ENCODE measurements around the gene PKHD1.

The PKHD1 gene

GRCh38 chr6:51813904-51814303 lies 273.5 kb downstream of the PKHD1 start:
- DNase-seq (ENCODE audit: low read depth), result no peak
- no peak for TF ChIP-seq CTCF (IDR thresholded peaks at IDR 0.05; ENCODE audit: low read depth, low read length, missing control alignments)
- in situ Hi-C loops (cut with HindIII; ENCODE audit: low sequenced_read_pairs), result no loop called here
- H3K4me3 ChIP-seq (ENCODE audit: low read depth, low read length), result no peak overlapping the region

GRCh38 chr6:51812231-51812630 lies 275.2 kb downstream of the PKHD1 start:
- in situ Hi-C loops (cut with HindIII; ENCODE audit: low sequenced_read_pairs), result no loop called here
- DNase-seq (ENCODE audit: low read depth), result no peak
- no peak overlapping the region for H3K4me3 ChIP-seq (ENCODE audit: low read depth, low read length)
- TF ChIP-seq CTCF (IDR thresholded peaks at IDR 0.05; ENCODE audit: low read depth, low read length, missing control alignments), result no peak

- no peak for TF ChIP-seq CTCF (IDR thresholded peaks at IDR 0.05; ENCODE audit: low read depth, low read length, missing control alignments)
- no peak overlapping the region for H3K4me3 ChIP-seq (ENCODE audit: low read depth, low read length)
- DNase-seq (ENCODE audit: low read depth), result no peak
- in situ Hi-C loops (cut with HindIII; ENCODE audit: low sequenced_read_pairs), result no loop called here
Observed at GRCh38 chr6:51805517-51805916, 281.9 kb downstream of the PKHD1 start.

GRCh38 chr6:51800603-51801002 lies 286.8 kb downstream of the PKHD1 start:
- TF ChIP-seq CTCF (IDR thresholded peaks at IDR 0.05; ENCODE audit: low read depth, low read length, missing control alignments), result no peak
- in situ Hi-C loops (cut with HindIII; ENCODE audit: low sequenced_read_pairs), result no loop called here
- H3K4me3 ChIP-seq (ENCODE audit: low read depth, low read length), result no peak overlapping the region
- no peak for DNase-seq (ENCODE audit: low read depth)

GRCh38 chr6:51793393-51793792 lies 294.0 kb downstream of the PKHD1 start:
- no peak for TF ChIP-seq CTCF (IDR thresholded peaks at IDR 0.05; ENCODE audit: low read depth, low read length, missing control alignments)

GRCh38 chr6:51792273-51793030 lies 295.0 kb downstream of the PKHD1 start:
- no peak overlapping the region for H3K4me3 ChIP-seq (ENCODE audit: low read depth, low read length)
- no peak for TF ChIP-seq CTCF (IDR thresholded peaks at IDR 0.05; ENCODE audit: low read depth, low read length, missing control alignments)
- DNase-seq (ENCODE audit: low read depth), result no peak
- in situ Hi-C loops (cut with HindIII; ENCODE audit: low sequenced_read_pairs), result no loop called here

More at GRCh38 chr6:51793393-51793792, 294.0 kb downstream of the PKHD1 start:
- in situ Hi-C loops (cut with HindIII; ENCODE audit: low sequenced_read_pairs), result no loop called here
- no peak for DNase-seq (ENCODE audit: low read depth)
- H3K4me3 ChIP-seq (ENCODE audit: low read depth, low read length), result no peak overlapping the region

Data from astrocyte of the cerebellum (primary cell).